GM19043 (cell line): ENCODE data around the gene GLB1L3.

Source experiments
- ATAC-seq: cut with Tn5 transposase; IDR thresholded peaks from one replicate; pipeline ENCODE4 v1.9.1; 2021; ENCODE audit warnings: low read depth; ENCODE audit not compliant: unreplicated experiment

Gene GLB1L3

DNA sequence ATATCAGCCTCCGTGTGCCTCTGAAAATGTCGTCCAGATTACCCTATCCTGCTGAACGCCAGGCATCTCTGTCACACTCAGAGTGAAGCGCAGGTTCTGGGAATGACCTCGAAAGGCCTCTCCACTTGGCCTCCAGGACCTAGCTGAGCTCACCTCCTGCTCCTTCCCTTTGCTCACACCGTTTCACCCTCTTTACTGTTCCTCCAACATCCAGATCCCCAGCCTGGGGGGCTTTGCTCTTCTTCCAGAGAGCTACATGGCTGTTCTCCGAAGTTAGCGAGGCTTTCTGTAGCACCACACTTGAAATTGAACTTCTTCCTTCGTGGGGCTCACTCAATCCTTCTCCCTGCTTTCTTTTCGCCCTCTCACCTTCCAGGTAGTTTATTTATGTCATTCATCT lies 83.5 kb downstream of the GLB1L3 start:
- no peak for ATAC-seq

GRCh38 chr11:134360050-134360835 lies 84.1 kb downstream of the GLB1L3 start:
- no peak for ATAC-seq

GRCh38 chr11:134361661-134362060 lies 85.5 kb downstream of the GLB1L3 start:
- ATAC-seq, result no peak

DNA sequence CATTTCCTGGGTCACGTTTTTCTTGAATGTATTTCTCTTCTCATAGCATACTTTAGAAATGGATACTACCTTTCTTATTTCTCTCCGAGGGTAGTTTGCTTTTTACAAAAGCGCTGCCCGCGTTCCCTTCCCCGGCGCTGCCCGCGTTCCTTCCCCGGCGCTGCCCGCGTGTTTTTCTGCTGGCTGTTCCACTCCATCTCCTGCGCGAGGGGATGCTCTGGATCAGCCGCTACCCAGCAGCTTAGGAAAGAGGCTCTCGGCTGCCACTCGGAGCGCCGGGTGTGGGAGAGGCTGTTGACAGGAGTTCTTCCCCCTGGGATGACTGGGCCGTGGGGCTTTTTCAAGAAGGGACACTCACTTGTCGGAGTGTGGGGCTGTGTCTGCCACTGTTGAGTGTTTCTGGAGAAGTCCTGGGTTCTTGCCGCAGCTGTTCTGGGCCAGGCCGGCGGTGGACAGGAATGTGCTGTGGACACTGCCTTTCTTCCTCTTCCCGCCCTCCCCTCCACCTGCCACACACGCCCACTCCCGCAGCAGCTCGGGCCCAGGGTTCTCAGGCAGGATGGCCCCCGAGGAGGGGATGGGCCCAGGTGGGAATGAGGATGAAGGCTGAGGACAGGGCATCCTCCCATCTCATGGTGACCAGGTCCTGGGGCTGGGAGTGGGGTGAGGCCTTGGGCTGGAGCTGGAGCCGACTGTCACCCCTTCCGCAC lies 86.2 kb downstream of the GLB1L3 start:
- ATAC-seq, result no peak

GRCh38 chr11:134363161-134363560 lies 87.0 kb downstream of the GLB1L3 start:
- ATAC-seq, result no peak

DNA sequence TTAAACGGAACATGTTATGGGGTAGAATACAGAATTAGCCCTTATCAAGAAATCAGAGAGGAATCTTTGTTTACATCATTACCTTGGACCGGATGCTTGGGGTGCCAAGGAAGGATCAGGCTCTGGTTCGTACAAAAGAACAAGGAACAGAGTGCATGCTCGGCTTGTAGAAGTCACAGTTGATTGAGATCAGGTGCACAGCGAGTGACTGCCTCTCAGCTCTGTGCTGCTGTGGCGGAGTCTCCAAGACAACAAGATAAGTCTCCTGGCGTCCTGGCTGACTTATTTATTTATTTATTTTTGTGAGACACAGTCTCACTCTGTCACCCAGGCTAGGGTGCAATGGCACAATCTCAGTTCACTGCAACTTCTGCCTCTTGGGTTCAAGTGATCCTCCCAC lies 87.4 kb downstream of the GLB1L3 start:
- ATAC-seq, result no peak

- ATAC-seq, result no peak
Measured at GRCh38 chr11:134364261-134364660, 88.1 kb downstream of the GLB1L3 start.

GRCh38 chr11:134365011-134365925 lies 89.1 kb downstream of the GLB1L3 start:
- no peak for ATAC-seq

DNA sequence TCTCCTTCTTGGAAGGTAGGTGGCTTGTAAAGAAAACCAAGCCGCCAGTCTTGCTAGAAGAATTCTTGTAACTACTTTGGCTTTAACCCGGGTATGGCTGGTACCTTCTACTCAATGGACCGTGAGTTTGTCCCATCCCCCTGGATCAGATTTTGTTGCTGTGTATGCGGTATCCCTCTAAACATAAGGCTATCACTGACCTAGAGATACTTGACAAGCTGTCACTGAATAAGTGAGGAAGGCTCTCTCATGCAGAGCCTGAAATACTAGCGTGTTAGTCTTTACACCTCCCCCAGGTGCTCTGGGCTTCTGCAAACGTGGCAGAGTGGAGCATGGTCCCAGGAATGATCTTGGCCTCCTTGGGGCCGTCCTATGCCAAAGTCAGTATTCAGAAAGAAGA lies 90.1 kb downstream of the GLB1L3 start:
- ATAC-seq, result no peak

DNA sequence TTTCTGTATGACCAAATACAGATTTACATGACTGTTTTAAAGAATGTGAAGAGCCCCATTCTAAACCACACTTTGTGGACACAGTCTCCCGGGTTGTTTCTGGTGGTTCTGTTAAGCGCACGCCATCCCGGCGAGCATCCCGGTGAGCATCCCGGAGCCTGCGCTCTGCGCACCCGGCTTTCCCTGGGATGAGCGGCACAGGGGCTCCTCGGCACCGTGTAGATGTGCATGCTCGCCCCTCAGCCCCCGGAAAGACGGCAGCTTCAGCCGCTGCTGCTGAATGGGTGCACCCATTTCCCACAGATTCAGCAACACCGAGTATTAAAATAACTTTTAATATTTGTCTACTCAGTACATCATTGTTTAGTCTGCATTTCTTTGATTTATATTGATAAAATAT lies 91.6 kb downstream of the GLB1L3 start:
- no peak for ATAC-seq
